Midbrain (tissue), 1 donor: ENCODE data around the gene SIL1.
"Not testable (repeated sequence)": the region's sequence is repeated elsewhere in the genome, so short reads cannot be mapped to it uniquely, and the experiment has no call there.

ENCODE experiments used
- DNase-seq: peaks from one replicate; lab custom pipeline; 2025; lab: John Stamatoyannopoulos, UW

SIL1 gene

DNA sequence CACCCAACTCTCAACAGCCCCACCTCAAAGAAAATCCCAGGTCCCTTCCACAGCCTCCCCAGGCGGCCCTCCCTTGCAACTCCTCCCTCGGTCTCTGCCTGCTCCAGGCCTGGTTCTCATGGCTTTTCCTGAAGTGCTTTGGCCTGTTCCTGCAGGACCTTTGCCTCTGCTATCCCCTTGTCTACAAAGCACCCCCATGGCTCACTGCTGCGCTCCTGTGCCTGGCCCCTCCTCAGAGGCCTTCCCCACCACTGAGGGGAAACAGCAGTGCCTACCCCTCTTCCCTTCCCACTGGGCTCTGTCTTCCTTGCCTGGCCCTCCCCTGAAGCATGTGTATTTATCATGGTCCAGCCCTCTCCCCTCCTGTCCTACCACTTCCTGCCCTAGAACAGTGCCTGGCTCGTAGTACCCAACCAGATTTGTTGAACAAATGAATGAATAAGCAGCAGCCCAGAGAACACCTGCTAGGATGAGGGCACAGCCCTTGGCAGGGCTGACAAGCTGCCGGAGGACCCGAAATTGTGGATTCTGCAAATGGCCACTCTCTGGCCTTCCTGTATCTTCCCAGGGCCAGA is 254.5 kb downstream of the SIL1 start:
- DNase-seq = no peak

DNA sequence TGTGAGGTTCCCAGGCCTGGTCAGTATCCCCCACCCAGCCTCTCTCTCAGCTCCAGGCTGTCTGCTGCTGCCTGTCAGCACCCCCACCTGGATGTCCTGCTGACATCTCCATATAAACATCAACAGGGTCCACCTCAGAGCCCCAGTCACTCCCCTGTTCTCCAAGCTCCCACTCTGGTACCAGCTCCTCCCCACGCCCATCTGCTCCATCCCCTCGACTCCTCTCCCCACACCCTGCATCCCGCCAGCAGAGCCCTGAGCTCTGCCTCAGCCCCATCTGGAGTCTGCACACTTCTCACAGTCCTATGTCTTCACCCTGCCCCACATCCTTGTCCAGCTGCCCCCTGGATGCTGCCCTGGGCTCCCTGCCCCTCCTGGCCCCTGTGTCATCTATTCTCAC is 255.3 kb downstream of the SIL1 start:
- DNase-seq = no peak

DNA sequence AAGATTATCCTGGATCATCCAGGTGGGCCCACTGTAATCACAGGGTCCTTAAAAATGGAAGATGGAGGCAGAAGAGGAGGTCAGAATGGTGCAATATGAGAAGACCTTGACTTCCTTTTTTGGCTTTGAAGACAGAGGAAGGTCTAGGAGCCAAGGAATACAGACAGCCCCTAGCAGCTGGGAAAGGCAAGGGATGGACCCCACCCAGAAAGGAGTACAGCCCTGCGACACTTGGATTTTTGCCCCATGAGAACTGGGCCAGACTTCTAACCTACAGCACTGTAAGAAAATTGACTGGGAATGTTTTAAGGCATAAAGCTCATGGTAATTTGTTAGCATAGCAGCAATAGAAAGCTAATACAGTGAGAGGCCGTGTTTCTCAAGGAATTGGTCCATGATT is 256.1 kb downstream of the SIL1 start:
- no peak for DNase-seq

DNA sequence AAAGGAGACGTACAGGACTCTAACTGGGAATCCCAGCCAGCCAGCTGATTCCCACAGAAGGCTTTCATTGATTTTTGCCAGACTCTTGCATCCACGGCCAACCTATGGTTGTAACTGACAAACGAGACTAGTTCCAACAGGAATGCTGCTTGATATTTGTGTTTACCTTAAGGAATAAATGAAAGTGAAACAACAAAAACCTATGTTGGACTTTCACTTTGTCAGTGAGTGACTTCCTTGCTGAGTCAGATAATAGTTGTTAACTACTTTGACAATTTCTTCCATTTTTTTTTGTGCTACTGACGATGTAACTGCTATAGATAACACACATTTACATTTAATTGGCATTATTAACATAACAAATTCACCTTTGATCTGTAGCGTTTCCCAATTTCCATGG is 259.6 kb downstream of the SIL1 start:
- no peak for DNase-seq

DNA sequence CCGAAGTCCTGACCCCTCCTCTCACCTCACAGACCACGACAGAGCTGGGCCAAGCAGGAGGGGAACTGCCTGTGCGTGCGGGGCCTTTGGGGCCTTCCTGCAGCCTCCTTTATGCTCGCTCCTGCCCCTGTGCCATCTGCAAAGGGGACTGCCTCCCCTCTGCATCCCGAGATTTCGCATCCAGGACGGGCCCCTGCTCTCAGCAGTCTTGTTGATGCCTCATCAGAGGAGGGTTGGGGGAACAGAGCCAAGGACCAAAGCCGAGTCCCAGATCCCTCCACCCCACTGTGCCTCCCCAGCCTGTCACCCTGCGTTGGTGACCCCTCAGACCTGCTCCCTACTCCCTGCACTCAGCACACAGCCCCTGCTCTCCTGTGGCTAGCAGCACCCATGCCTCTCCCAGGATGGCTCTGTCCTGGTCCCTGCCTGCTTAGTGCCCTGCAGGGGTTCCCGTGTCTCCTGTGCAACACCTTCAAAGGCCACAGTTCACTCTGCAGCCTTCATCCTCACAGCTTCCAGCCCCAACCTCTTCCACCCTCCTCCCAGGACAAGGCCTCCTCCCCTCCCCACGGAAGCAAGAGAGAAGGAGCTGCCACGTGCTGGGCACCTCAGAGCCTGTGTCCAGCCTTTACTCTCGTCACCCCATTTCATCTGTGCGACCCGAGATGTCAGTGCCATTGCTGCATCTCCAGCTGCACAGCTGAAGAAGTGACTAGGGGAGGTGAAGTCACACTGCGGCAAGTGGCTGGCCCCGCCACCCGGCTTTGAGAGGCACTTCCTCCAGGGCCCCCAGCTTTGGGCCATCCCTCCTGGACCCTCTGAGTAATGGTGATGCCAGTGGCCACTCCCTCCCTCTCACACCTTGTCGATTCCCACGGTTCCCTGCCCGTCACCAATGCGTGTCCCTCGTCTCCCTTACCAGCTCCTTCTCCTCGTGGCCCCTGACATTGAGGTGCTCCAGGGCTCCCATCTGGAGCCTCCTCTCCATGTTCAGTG is 260.5 kb downstream of the SIL1 start:
- DNase-seq = no peak

DNA sequence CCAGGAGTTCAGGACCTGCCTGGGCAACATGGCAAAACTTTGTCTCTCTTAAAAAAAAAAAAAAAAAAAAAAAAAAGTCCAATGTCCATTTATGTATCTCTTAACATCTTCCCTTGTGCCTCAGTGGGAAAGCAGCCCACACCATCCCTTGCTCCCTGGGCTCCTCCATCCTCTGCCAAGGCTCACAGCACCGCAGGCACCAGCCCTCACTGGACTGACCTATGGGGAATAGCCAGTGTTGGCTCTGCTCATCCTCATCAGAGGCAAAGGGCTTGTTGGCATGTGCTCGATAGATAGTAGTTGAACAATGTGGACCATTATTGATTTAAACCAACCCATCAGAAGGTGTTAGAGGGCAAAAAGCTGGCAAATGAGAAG is 261.2 kb downstream of the SIL1 start:
- DNase-seq = no peak

DNA sequence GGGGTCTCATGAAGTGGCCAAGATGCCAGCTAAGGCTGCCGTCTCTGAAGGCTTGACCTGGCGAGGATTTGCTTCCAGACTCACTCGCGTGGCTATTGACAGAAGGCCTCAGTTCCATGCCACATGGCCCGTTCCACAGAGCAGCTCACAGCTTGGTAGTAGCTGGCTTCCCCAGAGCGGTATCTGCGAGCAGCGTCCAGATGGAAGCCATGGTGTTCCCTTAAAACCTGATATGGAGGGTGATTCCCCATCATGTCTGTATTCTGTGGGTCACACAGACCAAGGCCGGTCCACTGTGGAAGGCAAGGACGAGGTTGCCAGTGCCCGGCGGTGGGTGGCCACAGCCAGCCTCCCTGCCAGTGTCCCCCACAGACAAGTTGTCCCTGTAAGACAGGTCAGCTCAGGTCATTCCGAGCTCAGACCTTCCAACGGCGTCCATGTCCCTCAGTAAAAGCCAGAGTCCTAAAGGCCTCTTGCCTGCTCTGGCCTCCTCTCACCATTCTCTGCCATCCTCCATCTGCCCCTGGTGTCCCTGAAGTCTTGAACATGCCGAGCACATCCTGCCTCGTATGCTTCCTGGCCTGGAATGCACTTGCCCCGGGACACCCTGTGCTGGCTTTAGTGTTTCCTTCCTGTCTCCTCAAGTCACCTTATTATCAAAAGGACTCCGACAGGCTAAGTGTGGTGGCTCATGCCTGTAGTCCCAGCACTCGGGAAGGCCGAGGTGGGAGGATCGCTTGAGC is 261.8 kb downstream of the SIL1 start:
- no peak for DNase-seq

DNA sequence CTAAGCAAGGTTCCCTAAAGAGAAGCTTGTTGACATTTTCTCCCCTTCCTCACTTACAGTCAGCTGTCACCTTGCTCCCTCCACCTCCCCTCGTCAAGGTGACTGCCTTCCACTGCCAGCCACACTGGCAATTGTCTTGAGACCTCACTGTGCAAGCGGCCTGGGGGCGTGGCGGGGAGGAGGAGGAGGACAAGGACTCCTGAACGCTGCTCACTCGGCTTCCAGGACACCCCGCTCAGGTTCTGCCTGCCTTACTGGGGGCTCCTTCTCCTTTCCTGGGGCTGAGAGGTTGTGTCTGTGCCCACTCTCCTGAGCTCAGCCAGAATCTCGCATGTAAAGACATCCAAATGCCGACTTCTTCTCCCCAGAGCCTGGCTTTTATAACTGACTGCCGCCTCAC is 262.7 kb downstream of the SIL1 start:
- no peak for DNase-seq

DNA sequence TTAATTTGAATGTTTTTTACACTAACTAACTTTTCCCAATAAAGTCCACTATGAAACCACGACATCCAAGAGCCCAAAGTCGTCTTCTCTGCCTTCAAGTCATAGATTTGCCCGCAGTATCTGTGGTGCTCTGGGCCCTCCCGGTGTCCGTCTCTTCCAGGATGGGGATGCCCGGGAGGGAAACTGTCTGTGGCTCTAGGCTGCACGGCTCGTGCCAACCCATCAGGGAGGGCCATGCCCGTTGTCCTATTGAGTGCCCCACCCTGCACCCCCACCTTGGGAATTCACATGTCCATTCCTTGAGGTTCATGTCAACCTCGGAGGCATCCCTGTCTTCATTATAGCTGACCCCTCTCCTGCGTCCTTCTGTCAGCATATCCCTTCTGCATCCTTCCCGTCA is 263.2 kb downstream of the SIL1 start:
- no peak for DNase-seq

DNA sequence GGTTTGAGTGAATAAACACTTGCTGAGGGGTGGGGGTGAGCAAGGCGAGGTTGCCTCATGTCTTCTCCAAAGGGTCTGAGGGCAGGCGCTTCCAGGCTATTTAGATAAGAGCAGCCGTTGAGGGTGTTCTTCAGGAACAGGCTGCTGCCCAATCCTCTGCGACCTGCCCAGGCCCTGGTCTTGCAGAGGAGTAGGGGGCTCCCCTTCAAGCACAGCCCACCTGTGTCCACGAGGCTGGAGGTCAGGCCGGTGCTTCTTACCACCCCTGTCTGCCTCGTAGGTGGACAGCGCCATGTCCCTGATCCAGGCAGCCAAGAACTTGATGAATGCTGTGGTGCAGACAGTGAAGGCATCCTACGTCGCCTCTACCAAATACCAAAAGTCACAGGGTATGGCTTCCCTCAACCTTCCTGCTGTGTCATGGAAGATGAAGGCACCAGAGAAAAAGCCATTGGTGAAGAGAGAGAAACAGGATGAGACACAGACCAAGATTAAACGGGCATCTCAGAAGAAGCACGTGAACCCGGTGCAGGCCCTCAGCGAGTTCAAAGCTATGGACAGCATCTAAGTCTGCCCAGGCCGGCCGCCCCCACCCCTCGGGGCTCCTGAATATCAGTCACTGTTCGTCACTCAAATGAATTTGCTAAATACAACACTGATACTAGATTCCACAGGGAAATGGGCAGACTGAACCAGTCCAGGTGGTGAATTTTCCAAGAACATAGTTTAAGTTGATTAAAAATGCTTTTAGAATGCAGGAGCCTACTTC is 264.5 kb downstream of the SIL1 start:
- no peak for DNase-seq

DNA sequence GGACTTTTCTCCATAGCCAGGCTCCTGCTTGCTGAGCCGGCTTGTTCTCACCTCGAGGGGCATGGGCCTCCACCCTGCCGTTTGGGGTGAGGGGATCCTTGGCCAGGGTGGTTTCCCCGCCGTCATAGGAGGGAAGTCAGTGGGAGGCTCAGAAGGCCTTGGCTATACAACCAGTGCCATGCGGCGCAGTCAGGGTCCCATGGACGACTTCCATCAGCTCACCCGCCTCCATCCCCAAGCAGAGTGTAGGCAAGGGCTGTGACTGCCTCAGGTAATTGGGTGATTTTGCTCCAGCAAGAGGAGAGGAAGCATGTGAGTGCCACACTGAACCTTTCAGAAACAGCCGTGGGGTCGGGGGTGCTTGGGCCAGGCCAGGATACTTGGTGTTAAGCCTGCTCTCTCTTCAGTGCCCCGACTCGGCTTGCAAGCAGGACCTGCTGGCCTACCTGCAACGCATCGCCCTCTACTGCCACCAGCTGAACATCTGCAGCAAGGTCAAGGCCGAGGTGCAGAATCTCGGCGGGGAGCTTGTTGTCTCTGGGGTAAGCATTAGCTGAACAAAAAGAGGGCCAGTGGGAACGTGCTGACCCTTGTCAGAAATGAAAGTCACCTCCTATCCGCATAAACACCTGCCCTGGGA is 265.9 kb downstream of the SIL1 start:
- DNase-seq = no peak

DNA sequence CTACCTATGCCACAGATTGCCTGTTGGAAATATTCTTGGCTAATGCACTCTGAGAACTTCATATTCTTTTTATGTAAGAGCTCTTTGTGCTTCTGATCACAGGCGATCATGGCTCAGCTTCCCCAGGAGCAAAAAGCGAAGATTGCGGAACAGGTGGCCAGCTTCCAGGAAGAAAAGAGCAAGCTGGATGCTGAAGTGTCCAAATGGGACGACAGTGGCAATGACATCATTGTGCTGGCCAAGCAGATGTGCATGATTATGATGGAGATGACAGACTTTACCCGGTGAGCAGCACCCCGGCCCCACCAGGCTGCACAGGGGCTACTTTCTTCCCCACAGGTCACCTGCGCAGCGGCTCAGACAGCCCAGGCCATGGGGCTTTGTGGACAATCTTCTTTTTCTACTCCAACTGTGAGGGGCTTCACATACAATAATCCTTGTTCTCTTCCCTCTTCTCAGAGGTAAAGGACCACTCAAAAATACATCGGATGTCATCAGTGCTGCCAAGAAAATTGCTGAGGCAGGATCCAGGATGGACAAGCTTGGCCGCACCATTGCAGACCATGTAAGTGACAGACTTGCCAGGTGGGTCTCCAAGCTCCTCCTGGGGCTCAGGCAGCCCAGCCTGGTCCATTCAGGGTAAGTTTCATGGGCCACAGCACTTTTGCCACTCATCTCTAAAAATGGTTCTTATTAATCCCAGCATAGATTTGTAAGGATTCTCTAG is 267.6 kb downstream of the SIL1 start:
- no peak for DNase-seq

DNA sequence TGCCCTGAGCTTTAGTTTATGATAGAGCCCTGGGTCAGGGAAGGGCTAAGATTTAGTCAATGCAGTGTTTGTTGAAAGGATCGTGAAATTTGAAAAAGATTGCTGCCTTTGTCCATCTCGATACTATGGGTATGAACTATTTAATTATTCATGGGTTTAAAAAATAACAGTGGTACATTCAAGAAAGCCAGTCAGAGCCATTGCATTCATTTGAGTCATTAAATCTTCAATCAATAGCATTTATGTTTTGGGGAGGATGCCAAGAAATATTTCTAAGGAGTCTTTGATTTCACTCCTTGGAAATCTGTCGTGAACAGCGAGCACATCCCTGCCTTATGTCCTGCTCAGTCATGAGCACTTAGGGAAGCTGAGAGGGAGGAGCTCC is 268.6 kb downstream of the SIL1 start:
- no peak for DNase-seq

DNA sequence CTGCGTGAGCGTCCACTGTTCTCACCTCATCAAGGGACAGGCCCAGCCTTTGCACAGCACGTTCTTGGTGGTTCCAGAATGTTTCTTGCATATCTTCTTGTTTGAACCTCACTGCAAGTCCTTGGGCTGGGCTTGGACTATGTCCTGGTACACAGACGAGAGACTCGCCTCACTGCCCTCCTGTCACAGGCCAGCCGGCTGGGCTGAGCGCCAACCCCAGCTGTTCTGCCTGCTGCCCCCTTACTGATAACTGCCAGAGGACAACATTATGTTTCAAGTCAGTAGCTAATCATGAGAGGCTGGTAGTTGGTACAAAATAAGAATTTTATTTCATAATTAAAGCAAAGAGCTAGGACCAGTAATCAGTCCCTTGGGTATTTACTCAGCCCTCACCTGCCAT is 270.2 kb downstream of the SIL1 start:
- DNase-seq = peak; percentile 86

DNA sequence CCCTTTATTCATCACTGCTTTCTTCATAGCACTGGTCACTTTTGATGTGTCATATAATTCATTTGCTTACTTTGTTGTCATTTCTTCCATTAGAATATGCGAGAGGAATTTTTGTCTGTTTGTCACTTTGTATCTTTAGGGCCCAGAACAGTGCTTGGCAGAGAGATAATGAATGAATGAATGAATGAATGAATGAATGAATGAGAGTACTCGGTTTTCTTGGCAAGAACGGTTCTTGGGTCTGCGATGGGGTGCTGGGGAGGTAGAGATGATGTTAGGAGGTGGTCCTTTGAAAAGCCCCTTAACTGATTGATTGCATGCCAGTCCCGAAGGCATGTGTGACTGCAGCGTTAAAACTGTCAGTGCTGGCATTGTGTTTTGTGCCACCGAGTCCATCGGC is 270.6 kb downstream of the SIL1 start:
- no peak for DNase-seq

DNA sequence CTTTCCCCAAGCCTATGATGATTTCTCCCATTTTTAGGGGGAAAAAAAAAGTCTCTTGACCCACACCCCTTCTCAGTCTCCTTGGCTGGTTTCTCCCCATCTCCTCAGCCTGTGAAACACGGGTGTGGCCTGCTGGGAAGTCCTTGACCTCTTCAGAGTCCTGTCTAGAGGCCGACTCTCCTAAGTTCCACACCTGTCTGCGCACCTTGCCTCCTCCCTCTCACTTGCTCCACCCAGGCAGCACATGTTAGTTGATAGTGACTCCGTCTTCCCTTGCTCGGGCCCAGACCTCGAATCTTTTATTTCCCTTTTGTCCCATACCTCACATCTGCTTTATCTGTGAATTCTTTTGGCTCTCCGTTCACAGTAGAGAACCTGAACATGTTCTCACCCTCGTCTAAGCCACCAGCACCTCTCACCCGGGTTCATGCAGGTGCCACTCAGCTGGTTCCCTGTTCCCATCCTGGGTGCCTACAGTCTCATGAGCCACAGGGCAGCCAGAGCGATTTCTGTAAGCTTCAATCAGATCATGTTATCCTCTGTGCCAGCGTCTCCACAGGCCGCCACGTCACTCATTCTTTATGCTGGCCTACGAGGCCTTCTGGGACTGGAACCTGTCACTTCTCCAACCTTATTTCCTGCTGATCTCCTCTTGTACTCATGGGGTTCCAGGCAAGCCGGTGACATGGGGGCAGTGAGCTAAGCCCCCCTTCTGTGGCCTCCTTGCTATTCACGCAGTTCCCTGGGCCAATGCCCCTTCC is 271.3 kb downstream of the SIL1 start:
- no peak for DNase-seq

DNA sequence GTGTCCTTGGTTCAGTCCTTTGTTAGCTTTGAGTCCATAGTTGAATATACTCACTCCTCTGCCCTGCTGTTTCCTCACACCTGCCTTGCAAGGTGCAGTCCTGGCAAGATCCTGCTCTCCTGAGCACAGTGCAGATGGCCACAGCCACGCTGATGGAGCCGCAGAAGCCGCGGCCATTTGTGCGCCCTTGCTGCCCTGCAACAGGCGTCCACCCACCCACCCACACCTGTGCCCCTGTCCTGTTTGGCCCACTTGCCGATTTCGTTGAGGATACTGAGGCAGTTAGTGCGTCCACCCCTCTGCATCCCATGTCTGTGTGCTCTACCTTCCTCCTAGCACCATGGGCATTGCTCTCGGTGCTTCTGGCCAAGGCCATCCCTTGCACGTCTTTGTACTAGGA is 271.9 kb downstream of the SIL1 start:
- DNase-seq = no peak

DNA sequence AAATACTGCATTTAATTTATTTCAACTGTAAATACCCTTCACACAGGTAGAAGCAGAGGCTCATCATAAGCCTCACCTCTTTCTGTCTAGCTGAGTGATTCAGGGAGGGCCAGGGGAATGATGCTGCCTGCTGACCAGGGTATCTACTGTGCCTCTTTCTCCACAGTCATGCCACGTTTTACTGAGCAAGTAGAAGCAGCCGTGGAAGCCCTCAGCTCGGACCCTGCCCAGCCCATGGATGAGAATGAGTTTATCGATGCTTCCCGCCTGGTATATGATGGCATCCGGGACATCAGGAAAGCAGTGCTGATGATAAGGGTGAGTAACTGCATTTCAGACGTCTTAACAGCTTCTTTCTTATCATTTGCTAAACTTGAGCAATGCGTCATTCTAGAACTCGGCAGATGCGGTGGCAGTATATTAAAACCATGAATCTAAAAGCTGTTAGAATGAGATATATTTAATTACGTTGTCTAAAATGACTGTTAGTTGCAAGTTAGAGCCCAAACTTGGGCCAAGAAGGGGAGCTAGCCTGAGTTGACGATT is 273.0 kb downstream of the SIL1 start:
- DNase-seq = no peak

DNA sequence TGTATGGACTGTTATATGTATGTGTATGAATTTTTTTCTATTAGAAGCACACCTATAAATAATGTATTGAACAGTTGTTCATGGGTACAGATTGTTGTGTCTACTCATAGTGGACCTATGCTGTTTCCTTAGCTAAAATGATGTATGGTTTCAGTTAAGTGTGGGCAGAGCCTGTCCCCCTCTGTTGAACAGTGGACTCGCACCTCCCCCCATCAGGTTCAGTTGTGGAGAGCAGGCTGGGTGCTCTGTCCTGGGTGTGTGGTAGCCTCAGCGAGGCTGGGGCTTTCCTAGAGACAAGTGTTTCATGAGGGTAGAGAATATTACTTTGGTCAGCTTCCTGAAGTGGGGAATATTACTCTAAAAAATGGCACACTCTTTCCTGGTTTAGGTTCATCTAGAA is 275.7 kb downstream of the SIL1 start:
- DNase-seq = no peak

DNA sequence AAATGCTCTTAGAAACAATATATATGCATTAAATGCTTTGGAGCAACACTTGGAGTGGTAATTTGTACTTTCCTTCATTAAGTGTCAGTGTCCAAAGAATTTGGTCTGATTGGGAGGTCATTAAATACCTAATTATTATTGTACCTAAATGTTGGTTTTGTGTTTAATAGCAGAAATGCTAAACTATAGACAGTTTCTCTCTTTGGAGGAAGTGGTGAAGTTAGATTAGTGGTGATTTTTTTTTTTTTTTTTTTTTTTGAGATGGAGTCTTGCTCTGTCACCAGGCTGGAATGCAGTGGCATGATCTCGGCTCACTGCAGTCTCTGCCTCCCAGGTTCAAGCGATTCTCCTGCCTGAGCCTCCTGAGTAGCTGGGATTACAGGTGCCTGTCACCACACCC is 276.8 kb downstream of the SIL1 start:
- not testable (repeated sequence) for DNase-seq
